Smooth muscle cell (in vitro differentiated cells): ENCODE measurements around the gene IQSEC1. TPM values are rescaled to one million over a fixed set of nuclear protein-coding genes. Genes with fewer than 3 reads are reported as not detected.

Experiments used
- DNase-seq: peaks from one replicate; lab custom pipeline; 2025; ENCODE audit not compliant: unreplicated experiment; lab: John Stamatoyannopoulos, UW
- H2AFZ ChIP-seq: fragments of 200-600 bp; sonication (generic); 2 replicates; pipeline ENCODE4 v1.6.0; 2016; ENCODE audit warnings: antibody characterized with exemption, low read depth, mild to moderate bottlenecking
- H3F3A ChIP-seq: fragments of 200-600 bp; sonication (generic); 2 replicates; pipeline ENCODE4 v1.6.0; 2017; ENCODE audit warnings: antibody characterized with exemption, low read depth
- H3K27ac ChIP-seq: fragments of 200-600 bp; sonication (generic); 2 replicates; pipeline ENCODE4 v1.5.1; 2016; ENCODE audit warnings: low read depth, mild to moderate bottlenecking
- H3K27me3 ChIP-seq: fragments of 200-600 bp; sonication (generic); 2 replicates; pipeline ENCODE4 v1.6.1; 2016; ENCODE audit warnings: low read depth, mild to moderate bottlenecking
- H3K36me3 ChIP-seq: fragments of 200-600 bp; sonication (generic); 2 replicates; pipeline ENCODE4 v1.5.1; 2016; ENCODE audit warnings: low read depth
- H3K4me1 ChIP-seq: fragments of 200-600 bp; sonication (generic); 2 replicates; pipeline ENCODE4 v1.5.1; 2016; ENCODE audit warnings: low read depth
- H3K4me2 ChIP-seq: fragments of 200-600 bp; sonication (generic); 2 replicates; pipeline ENCODE4 v1.6.0; 2016; ENCODE audit warnings: mild to moderate bottlenecking
- H3K4me3 ChIP-seq: fragments of 200-600 bp; sonication (generic); 2 replicates; pipeline ENCODE4 v1.5.1; 2016; ENCODE audit warnings: mild to moderate bottlenecking
- H3K79me2 ChIP-seq: fragments of 200-600 bp; sonication (generic); 2 replicates; pipeline ENCODE4 v1.6.0; 2016; ENCODE audit warnings: low read depth, mild to moderate bottlenecking
- H3K9ac ChIP-seq: fragments of 200-600 bp; sonication (generic); 2 replicates; pipeline ENCODE4 v1.6.0; 2016; ENCODE audit warnings: low read depth
- H3K9me3 ChIP-seq: fragments of 200-600 bp; sonication (generic); replicated peaks from 2 replicates; pipeline ENCODE4 v1.5.1; 2016; ENCODE audit warnings: low read depth
- H4K20me1 ChIP-seq: fragments of 200-600 bp; sonication (generic); 2 replicates; pipeline ENCODE4 v1.6.0; 2016; ENCODE audit warnings: low read depth
- WGBS: methylation state at CpG from one replicate; pipeline ENCODE4 v1.1.7; 2016; ENCODE audit warnings: low lambda C conversion rate; 5-methylcytosine and 5-hydroxymethylcytosine counted together
- polyA plus RNA-seq: library from polyadenylated mRNA; unstranded; fragments of >200 nt; fragmentation: Nextera tagmentation; extraction: Ambion mirVana; gene quantifications from 2 replicates; pipeline ENCODE4 v1.2.1, GENCODE V29; 2016
- total RNA-seq: library from RNA; depleted of rRNA; stranded (reverse); fragments of >200 nt; gene quantifications from 2 replicates; pipeline ENCODE4 v1.2.3, GENCODE V29; 2014
- TF ChIP-seq, protein P1 (sequence below): fragments of 200-600 bp; sonication (generic); IDR thresholded peaks from 2 replicates; pipeline ENCODE4 v1.5.1; 2017; ENCODE audit warnings: borderline replicate concordance, mild to moderate bottlenecking, antibody characterized with exemption; ENCODE audit not compliant: insufficient read depth, poor library complexity, severe bottlenecking

IQSEC1 gene
- total and polyA plus RNA-seq, 2 experiments from 2014 or later = 18.9 to 19.8 TPM

DNA sequence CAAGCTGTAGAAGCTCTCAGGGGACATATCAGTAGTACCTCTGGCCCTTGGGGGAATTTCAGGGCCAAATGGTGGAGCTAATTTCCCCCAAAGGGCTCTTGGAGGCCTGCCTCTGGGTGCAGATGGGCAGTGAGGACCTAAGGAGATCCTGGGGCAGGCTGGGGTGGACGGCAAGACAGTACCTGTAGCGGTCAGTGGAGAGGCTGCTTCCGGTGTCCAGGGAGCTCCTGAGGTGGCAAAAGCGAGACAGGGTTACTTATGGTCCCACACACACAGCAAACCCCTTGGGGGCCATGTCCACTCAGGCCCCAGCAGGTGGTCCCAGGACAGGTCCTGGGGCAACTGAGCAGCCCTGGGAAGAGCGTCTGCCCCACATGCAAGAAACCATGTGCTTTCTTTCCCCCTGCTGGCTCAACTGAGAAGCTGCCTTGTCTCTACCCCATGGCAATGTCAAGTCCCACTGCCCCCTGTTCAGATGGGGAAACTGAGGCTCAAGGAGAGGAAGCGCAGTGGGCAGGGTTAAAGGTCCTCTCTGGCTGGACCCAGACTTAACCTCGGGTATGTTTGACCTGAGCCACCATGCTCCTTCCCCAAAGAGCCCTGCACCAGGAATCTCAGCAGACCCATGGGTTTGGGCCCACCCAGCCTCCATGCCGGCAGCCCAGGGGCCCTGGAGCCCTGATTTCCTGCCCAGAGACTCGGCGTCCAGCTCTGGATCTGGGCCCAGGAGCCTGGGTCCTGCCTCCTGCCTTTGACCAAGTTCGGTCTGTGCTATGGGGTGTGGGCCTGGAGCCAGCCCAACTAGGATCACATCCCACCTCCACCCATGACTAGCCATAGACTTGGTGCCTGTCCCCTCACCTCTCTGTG lies 25.7 kb downstream of the IQSEC1 start:
- no peaks in the 10 kb centered on the region for H4K20me1 ChIP-seq
- peaks cover 17% of the 10 kb centered on the region for H3K4me1 ChIP-seq
- DNase-seq = no peak
- H3K9ac ChIP-seq = no peak overlapping the region
- H3F3A ChIP-seq = no peaks in the 10 kb centered on the region
- no peaks in the 10 kb centered on the region for H3K79me2 ChIP-seq
- no peak overlapping the region for H3K4me3 ChIP-seq
- no peak overlapping the region for H3K4me2 ChIP-seq
- no peak overlapping the region for H2AFZ ChIP-seq
- no peaks in the 10 kb centered on the region for H3K9me3 ChIP-seq
- WGBS = 94% methylated on average over 11 of the region's 11 CpGs
- H3K36me3 ChIP-seq = no peaks in the 10 kb centered on the region
- no peak overlapping the region for H3K27ac ChIP-seq
- TF ChIP-seq, protein P1, sequence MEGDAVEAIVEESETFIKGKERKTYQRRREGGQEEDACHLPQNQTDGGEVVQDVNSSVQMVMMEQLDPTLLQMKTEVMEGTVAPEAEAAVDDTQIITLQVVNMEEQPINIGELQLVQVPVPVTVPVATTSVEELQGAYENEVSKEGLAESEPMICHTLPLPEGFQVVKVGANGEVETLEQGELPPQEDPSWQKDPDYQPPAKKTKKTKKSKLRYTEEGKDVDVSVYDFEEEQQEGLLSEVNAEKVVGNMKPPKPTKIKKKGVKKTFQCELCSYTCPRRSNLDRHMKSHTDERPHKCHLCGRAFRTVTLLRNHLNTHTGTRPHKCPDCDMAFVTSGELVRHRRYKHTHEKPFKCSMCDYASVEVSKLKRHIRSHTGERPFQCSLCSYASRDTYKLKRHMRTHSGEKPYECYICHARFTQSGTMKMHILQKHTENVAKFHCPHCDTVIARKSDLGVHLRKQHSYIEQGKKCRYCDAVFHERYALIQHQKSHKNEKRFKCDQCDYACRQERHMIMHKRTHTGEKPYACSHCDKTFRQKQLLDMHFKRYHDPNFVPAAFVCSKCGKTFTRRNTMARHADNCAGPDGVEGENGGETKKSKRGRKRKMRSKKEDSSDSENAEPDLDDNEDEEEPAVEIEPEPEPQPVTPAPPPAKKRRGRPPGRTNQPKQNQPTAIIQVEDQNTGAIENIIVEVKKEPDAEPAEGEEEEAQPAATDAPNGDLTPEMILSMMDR = no peak
- no peaks in the 10 kb centered on the region for H3K27me3 ChIP-seq

DNA sequence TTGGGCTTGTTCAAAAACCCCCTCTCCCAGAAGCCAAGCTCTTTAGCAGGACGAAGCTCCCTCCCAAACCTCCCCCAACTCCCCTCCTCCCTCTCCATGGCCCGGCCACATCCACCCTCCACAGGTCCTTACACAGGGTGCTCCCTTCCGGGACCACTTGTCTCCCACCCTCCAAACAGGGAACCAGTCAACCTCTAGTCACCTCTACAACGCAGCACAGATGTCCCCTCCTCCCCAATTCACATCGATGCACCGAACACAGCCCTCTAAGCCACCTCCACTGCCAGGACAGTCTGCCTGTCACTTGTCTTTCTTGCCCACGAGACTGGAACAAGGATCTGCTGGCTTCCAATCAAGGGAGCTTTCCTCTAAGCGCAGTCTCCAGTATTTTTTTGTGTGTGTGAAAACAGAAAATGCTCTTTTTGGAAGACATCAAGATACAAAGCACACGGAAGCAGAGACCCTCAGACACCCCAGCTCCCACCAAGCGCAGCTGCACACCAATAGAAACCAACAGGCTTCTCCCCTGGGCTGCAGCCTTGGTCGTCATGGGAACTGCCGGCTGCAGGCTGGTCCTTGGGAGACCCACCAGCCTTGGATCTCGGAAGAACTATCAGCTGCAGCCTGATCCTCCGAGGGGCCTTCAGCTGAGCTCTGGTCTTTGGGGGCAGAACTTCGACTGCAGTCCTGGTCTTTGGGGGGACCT lies 26.5 kb downstream of the IQSEC1 start:
- no peak overlapping the region for H3K9ac ChIP-seq
- no peak overlapping the region for H2AFZ ChIP-seq
- DNase-seq = no peak
- no peaks in the 10 kb centered on the region for H3K79me2 ChIP-seq
- 85% methylated on average over 15 of the region's 15 CpGs for WGBS
- H3K4me2 ChIP-seq = no peak overlapping the region
- TF ChIP-seq, protein P1 = no peak
- H3K4me1 ChIP-seq = peaks cover 23% of the 10 kb centered on the region
- H3K36me3 ChIP-seq = no peaks in the 10 kb centered on the region
- H4K20me1 ChIP-seq = no peaks in the 10 kb centered on the region
- no peaks in the 10 kb centered on the region for H3K27me3 ChIP-seq
- H3K4me3 ChIP-seq = no peak overlapping the region
- no peaks in the 10 kb centered on the region for H3K9me3 ChIP-seq
- no peaks in the 10 kb centered on the region for H3F3A ChIP-seq
- no peak overlapping the region for H3K27ac ChIP-seq

DNA sequence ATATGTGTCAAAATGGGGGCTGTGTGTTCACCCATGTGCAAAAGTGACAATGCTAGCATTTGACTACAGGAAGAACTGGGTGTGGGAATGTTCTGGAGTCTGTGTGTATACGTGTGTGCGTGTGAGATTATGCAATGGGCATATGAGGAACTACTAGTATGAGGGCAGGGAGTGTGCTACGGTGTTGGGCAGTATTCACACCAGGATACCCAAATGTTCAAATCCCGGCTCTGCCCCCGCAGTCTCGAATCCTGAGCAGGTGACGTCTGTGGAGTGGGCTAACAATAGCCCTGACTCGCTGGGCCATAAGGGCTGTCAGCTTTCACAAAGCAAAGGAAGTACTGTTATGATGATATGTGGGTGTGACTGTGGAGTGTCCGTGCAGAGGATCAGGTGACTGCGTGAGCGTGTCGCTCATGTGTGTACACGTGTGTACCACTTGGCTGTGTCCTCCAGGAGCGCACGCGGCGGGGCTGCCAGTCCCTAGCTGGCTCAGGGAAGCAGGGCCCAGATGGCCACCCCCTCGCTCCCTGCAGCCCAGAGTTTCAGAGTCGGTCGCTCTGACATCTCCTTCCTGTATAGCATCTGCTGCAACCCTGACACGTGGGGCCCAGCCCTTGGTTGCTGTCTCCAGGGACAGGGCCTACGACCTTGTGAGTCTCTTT lies 27.2 kb downstream of the IQSEC1 start:
- DNase-seq = no peak
- no peaks in the 10 kb centered on the region for H4K20me1 ChIP-seq
- peaks cover 30% of the 10 kb centered on the region for H3K4me1 ChIP-seq
- H3F3A ChIP-seq = no peaks in the 10 kb centered on the region
- no peaks in the 10 kb centered on the region for H3K9me3 ChIP-seq
- no peak overlapping the region for H3K4me2 ChIP-seq
- no peak overlapping the region for H2AFZ ChIP-seq
- no peaks in the 10 kb centered on the region for H3K36me3 ChIP-seq
- WGBS = 91% methylated on average over 22 of the region's 22 CpGs
- H3K79me2 ChIP-seq = no peaks in the 10 kb centered on the region
- H3K27ac ChIP-seq = no peak overlapping the region
- H3K9ac ChIP-seq = no peak overlapping the region
- TF ChIP-seq, protein P1 = no peak
- H3K27me3 ChIP-seq = no peaks in the 10 kb centered on the region
- H3K4me3 ChIP-seq = no peak overlapping the region
